Right cardiac atrium (tissue), 5 donors: ENCODE data around the gene PACSIN1. TPM values are rescaled to one million over a fixed set of nuclear protein-coding genes. Genes with fewer than 3 reads are reported as not detected.

Source experiments
- ATAC-seq, 2 donors: fragments of 200-7000 bp; cut with Tn5 transposase; one replicate each; pipeline versions ENCODE4 v1.8.0 to v1.9.1; 2020; ENCODE audit warnings: moderate library complexity in 2 of 2, mild to moderate bottlenecking in 1 of 2
- DNase-seq, 3 donors: peaks; one replicate each; pipeline ENCODE4 v3.0.0-alpha.2; 2020
- H3K27ac ChIP-seq: one replicate; pipeline ENCODE4 v1.5.1; 2013; ENCODE audit warnings: mild to moderate bottlenecking, low read length, control low read depth, moderate library complexity
- H3K27me3 ChIP-seq: one replicate; pipeline ENCODE4 v1.6.1; 2013; ENCODE audit not compliant: control insufficient read depth, insufficient read depth
- H3K4me1 ChIP-seq: one replicate; pipeline ENCODE4 v1.6.1; 2013; ENCODE audit warnings: low read length; ENCODE audit not compliant: control insufficient read depth, insufficient read depth
- H3K4me3 ChIP-seq: one replicate; pipeline ENCODE4 v1.5.1; 2013; ENCODE audit warnings: low read length, control low read depth
- H3K9me3 ChIP-seq: one replicate; pipeline ENCODE4 v1.6.1; 2013; ENCODE audit warnings: low read length; ENCODE audit not compliant: control insufficient read depth
- WGBS: extraction: QIAGEN DNeasy Blood & Tissue Kit; methylation state at CpG from one replicate; pipeline ENCODE4 v1.1.7; 2013; 5-methylcytosine and 5-hydroxymethylcytosine counted together
- intact Hi-C, 4 donors: fragments of 100-400 bp; cut with DNase I; formaldehyde crosslinking; loops; one replicate each; pipeline versions ENCODE4 v1.11.0 to v1.14.0; 2022 to 2023
- polyA plus RNA-seq: library from polyadenylated mRNA; stranded (reverse); fragments of 200-250 nt; gene quantifications from one replicate; pipeline ENCODE4 v1.2.3, GENCODE V29; 2013
- total RNA-seq, 4 donors: library from RNA; stranded (reverse); fragmentation: NEBNext Ultra II Directional; extraction: Animal tissue kit (Norgen Biotek cat#: 25700); gene quantifications; one replicate each; pipeline ENCODE4 v1.2.1, GENCODE V29; 2021
- donor health status: healthy with polysubstance abuse.
- donor health status: DM: no; HTN: yes; CAD: no.
- donor health status: DM: no; HTN: no; CAD: no.
- donor health status: DM: no; HTN: yes; CAD: no; lungs with severe emphysema.
- donor health status: DM: yes; HTN: yes; CAD: no.

The PACSIN1 gene
- total and polyA plus RNA-seq, 5 donors = 2.5 to 14.0 (median 10.0) TPM

DNA sequence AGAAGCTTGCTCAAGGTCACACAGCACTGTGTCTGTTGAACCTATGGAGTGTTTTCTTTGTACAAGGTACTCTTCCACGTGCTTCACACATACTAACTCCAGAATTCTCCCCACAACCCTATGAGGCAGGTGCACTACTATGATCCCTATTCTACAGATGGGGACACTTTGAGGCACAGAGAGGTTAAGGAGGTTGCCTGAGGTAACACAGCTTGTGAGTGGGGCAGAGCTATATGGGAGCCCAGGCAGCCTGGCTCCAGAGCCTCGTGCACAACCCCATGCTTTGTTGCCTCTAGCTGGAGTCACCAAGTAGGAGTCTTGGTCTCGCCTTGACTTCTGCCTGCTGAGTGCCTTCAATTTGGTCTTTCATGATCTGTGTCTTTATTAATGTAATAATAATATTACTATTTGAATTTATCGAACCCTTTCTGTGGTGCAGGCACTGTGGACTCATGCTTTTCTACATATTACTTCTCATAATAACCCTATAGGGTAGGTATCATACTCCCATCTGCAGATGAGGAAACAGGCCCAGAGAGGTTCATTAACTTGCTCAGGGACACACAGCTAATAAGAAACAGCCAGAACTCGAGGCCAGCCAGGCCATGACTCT is 103.6 kb downstream of the PACSIN1 start:
- intact Hi-C loops = no loop called here
- no peak overlapping the region for H3K4me3 ChIP-seq
- H3K27ac ChIP-seq = no peak overlapping the region
- no peaks in the 10 kb centered on the region for H3K4me1 ChIP-seq
- 79% methylated on average over 5 of the region's 5 CpGs for WGBS
- no peaks in the 10 kb centered on the region for H3K27me3 ChIP-seq
- no peaks in the 10 kb centered on the region for H3K9me3 ChIP-seq
- ATAC-seq = no peak
- DNase-seq = peak in 1 of 3 donors; percentile 8

DNA sequence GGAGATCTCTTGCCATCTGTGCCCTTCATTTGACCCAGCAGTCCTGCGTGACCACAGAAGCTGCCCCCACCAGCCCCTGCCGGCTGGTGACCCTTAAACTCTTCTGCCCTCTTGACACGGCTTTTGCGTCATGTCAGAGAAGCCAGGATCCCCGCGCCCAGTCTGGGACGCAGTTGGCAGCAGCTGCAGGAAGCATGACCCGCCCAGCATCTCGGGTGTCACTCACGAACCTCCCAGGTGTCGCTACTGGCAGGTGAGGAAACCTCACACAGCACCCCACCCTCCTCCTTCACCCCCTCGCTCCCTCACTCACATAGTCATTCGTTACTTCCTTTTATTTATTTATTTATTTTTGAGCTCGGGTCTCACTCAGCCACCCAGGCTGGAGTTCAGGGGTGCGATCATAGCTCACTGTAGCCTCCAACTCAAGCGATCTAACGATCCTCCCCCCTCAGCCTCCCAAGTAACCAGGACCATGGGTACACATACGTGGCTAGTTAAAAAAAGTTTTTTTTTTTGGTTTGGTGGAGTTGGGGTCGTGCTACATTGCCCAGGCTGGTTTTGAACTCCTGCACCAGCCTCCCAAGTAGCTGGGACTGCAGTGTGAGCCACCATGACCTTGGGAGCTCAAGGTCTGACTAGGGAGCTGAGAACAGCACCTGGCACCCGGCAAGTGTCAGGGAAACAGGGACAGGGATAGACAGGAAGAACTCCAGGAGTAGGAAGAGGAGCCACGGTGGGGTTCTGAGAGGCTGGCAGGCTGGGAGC is 104.4 kb downstream of the PACSIN1 start:
- Histone ChIP-seq H3K4me3 (no peak overlapping the region), H3K27me3 (no peaks in the 10 kb centered on the region), H3K4me1 (no peaks in the 10 kb centered on the region), H3K27ac (no peak overlapping the region), H3K9me3 (no peaks in the 10 kb centered on the region)
- intact Hi-C loops = no loop called here
- ATAC-seq (no peak), DNase-seq (peak in 1 of 3 donors; percentile 24)
- WGBS = 75% methylated on average over 21 of the region's 21 CpGs

DNA sequence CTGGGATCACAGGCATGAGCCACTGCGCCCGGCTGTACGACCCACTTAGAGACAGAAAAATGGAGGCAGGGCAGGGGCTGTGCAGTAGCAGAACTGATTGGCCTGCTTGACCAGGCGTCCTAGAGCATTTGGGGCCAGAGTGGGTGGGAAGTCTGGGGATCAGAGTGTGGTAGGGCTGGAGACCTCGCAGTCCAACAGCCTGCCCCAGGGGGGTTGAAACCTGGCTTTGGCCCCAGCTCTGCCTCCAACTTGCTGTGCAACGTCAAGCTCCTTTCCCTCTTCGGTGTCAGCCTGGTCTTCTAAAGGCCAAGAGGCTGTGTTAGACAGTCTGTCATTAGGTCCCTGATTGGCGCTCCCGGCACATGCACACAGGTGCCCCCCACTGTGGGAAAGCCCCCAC is 105.5 kb downstream of the PACSIN1 start:
- Histone ChIP-seq H3K4me1 (no peaks in the 10 kb centered on the region), H3K9me3 (no peaks in the 10 kb centered on the region), H3K27ac (no peak overlapping the region), H3K27me3 (no peaks in the 10 kb centered on the region), H3K4me3 (no peak overlapping the region)
- peak; percentile 40 to 86 (median 85) for DNase-seq
- WGBS = 58% methylated on average over 9 of the region's 9 CpGs
- intact Hi-C loops = no loop called here
- ATAC-seq = peak; percentile 27 to 51

- no peaks in the 10 kb centered on the region for H3K9me3 ChIP-seq
- H3K27ac ChIP-seq = no peak overlapping the region
- ATAC-seq (no peak), DNase-seq (peak in 1 of 3 donors; percentile 36)
- H3K4me3 ChIP-seq = no peak overlapping the region
- 73% methylated on average over 16 of the region's 16 CpGs for WGBS
- H3K27me3 ChIP-seq = no peaks in the 10 kb centered on the region
- H3K4me1 ChIP-seq = no peaks in the 10 kb centered on the region
- intact Hi-C loops = no loop called here
Measured at GRCh38 chr6:34572021-34572420, 106.1 kb downstream of the PACSIN1 start.

DNA sequence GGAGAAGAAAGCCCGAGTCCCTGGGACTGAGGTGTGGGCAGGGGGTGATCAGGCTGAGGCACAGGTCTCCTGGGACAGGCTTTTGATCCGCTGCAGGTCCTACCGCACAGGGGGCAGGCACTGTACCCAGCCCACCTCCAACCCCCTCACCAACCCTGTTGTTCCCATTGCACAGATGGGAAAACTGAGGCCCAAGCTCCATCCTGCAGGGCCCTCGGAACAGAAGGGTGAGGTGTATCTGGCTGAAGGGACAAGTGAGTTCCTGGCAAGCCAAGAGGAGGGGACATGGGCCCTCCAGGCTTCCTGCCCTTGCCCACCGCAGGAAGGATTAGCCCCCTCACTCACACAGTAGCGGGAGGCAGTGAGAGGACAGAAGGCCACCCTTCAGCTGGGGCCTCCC is 106.7 kb downstream of the PACSIN1 start:
- peak in 1 of 3 donors; percentile 2 for DNase-seq
- 79% methylated on average over 6 of the region's 6 CpGs for WGBS
- intact Hi-C loops = no loop called here
- Histone ChIP-seq H3K4me1 (no peaks in the 10 kb centered on the region), H3K4me3 (no peak overlapping the region), H3K27me3 (no peaks in the 10 kb centered on the region), H3K9me3 (no peaks in the 10 kb centered on the region), H3K27ac (no peak overlapping the region)
- ATAC-seq = no peak

GRCh38 chr6:34573567-34574183 is 107.8 kb downstream of the PACSIN1 start:
- DNase-seq = peak in 2 of 3 donors; percentile 51 to 55
- intact Hi-C loops = no loop called here
- WGBS = 72% methylated on average over 8 of the region's 8 CpGs

DNA sequence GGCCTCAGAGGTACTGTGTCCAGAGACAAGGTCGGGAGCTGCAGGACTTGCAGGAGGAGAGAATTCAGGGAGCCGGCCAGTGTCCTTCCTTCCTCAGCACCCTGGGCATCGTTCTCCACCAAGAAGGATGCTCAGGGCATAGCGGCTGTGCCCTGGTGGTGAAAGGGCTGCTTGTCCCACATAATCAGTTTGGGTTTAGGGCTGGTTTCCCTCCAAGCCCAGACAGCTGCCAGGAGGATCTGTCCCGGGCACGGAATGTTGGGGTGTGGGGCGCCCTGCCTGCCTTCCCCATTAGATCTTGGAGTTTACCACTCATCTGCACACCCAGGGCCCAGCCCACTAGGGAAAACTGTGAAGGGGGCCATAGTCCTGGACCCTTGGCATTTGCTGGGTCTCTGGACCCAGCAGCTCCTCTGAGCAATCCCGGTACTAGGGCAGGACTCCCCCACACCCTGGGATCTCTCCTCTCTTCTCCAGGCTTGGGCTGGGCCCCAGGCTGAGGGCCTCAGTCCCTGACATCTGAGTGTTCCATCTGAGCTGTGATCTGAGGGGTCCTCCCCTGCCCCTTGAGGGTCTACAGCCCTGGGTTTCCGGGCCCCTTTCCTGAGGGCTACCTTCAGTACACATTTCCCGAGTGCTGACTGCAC is 108.9 kb downstream of the PACSIN1 start:
- H3K9me3 ChIP-seq = no peaks in the 10 kb centered on the region
- DNase-seq = peak in 1 of 3 donors; percentile 35
- H3K27me3 ChIP-seq = no peaks in the 10 kb centered on the region
- 66% methylated on average over 10 of the region's 10 CpGs for WGBS
- H3K4me3 ChIP-seq = no peak overlapping the region
- no peak overlapping the region for H3K27ac ChIP-seq
- intact Hi-C loops = no loop called here
- ATAC-seq = no peak
- no peaks in the 10 kb centered on the region for H3K4me1 ChIP-seq

More at GRCh38 chr6:34573567-34574183, 107.8 kb downstream of the PACSIN1 start:
- no peaks in the 10 kb centered on the region for H3K27me3 ChIP-seq
- H3K4me1 ChIP-seq = no peaks in the 10 kb centered on the region
- ATAC-seq = no peak
- no peak overlapping the region for H3K4me3 ChIP-seq
- no peak overlapping the region for H3K27ac ChIP-seq
- no peaks in the 10 kb centered on the region for H3K9me3 ChIP-seq

DNA sequence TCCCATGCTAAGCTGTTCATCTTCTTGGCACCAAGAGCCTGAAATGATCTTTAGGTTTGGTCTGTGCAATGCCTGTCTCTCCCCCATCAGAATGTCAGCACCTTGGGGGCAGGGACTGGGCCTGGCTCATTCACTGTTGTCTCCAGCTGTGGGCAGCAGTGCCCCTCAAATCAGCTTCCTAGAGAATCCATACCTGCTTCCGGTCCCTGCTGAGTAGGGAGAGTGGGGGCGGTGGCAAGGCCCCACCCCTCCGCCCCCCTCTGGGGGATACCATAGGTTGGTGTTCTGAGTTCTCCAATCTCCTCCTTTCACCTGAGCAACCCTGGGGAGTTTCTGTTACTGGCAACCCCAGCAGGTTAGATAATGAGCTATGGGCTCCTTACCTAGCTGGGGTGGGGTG is 109.5 kb downstream of the PACSIN1 start:
- ATAC-seq = no peak
- no peak overlapping the region for H3K4me3 ChIP-seq

GRCh38 chr6:34576286-34576955 is 110.5 kb downstream of the PACSIN1 start:
- no peaks in the 10 kb centered on the region for H3K9me3 ChIP-seq
- DNase-seq = peak in 1 of 3 donors; percentile 41
- intact Hi-C loops = no loop called here
- H3K27ac ChIP-seq = no peak overlapping the region
- no peaks in the 10 kb centered on the region for H3K4me1 ChIP-seq
- H3K27me3 ChIP-seq = no peaks in the 10 kb centered on the region
- no peak overlapping the region for H3K4me3 ChIP-seq
- ATAC-seq = no peak
- WGBS = 79% methylated on average over 18 of the region's 18 CpGs

More for the DNA sequence above, 109.5 kb downstream of the PACSIN1 start:
- H3K27me3 ChIP-seq = no peaks in the 10 kb centered on the region
- WGBS = 66% methylated on average over 3 of the region's 3 CpGs
- H3K27ac ChIP-seq = no peak overlapping the region
- intact Hi-C loops = no loop called here
- H3K4me1 ChIP-seq = no peaks in the 10 kb centered on the region
- DNase-seq = no peak
- H3K9me3 ChIP-seq = no peaks in the 10 kb centered on the region

DNA sequence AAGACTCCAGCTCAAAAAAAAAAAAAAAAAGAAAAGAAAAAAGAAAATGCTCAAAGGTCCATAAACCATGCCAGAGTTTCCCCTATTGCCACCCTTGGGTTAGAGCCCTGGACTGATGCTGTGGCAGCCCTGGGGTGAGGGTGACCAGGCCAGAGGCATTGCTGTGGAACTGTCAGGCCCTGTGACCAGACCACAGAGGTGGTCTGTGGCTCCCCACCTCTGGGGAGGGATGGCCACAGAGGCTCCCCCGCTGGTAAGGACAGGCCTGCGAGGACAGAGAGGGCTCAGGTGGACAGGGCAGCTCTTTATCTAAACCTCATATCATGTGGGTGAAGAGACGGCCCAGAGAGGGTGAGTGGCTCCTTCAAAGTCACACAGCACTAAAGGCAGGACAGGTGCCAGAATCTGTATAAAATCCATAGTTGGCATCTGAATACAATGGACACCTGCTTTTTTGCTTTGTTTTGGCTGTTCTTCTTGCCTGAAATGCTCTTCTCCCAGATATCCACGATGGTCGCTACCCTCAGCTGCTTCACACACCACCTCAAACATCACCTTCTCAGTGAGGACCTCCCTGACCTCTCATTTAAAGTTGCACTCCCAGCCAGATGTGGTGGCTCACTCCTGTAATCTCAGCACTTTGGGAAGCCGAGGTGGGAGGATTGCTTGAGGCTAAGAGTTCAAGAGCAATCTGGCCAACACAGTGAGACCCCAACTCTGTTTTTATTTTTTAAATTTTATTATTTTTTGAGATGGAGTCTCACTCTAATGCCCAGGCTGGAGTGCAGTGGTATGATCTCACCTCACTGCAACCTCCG is 112.8 kb downstream of the PACSIN1 start:
- Histone ChIP-seq H3K27ac (no peak overlapping the region), H3K9me3 (no peaks in the 10 kb centered on the region), H3K27me3 (no peaks in the 10 kb centered on the region), H3K4me1 (no peaks in the 10 kb centered on the region), H3K4me3 (no peak overlapping the region)
- WGBS = 88% methylated on average over 7 of the region's 7 CpGs
- intact Hi-C loops = no loop called here
- ATAC-seq = peak in 1 of 2 donors; percentile 6
- DNase-seq = peak in 1 of 3 donors; percentile 14
